H9 (cell line): Measurements from ENCODE around the gene ABTB1. TPM values are rescaled to one million over a fixed set of nuclear protein-coding genes. Genes with fewer than 3 reads are reported as not detected.

Experiments used
- DNase-seq: peaks from one replicate; pipeline ENCODE4 v3.0.0-alpha.2; 2017
- H2AFZ ChIP-seq: one replicate; pipeline ENCODE4 v1.6.1; 2013; ENCODE audit warnings: mild to moderate bottlenecking, low read length, control low read depth, moderate library complexity
- H2AK5ac ChIP-seq: 2 replicates; pipeline ENCODE4 v1.6.1; 2013; ENCODE audit warnings: low read length, control low read depth, mixed read lengths; ENCODE audit not compliant: insufficient read length
- H2BK120ac ChIP-seq: one replicate; pipeline ENCODE4 v1.6.1; 2013; ENCODE audit warnings: low read depth, mild to moderate bottlenecking, low read length, control low read depth, inconsistent platforms; ENCODE audit not compliant: poor library complexity, severe bottlenecking
- H2BK12ac ChIP-seq: 2 replicates; pipeline ENCODE4 v1.6.1; 2013; ENCODE audit warnings: low read length, control low read depth, mixed read lengths, low read depth; ENCODE audit not compliant: insufficient read length
- H2BK15ac ChIP-seq: 2 replicates; pipeline ENCODE4 v1.6.1; 2013; ENCODE audit warnings: low read depth, low read length, control low read depth
- H2BK20ac ChIP-seq: one replicate; pipeline ENCODE4 v1.6.1; 2013; ENCODE audit warnings: low read depth, mild to moderate bottlenecking, low read length, control low read depth, inconsistent platforms; ENCODE audit not compliant: poor library complexity, severe bottlenecking
- H2BK5ac ChIP-seq: 2 replicates; pipeline ENCODE4 v1.6.1; 2013; ENCODE audit warnings: low read length, control low read depth, mixed read lengths; ENCODE audit not compliant: insufficient read length
- H3K14ac ChIP-seq: 2 replicates; pipeline ENCODE4 v1.6.1; 2013; ENCODE audit warnings: low read length, control low read depth; ENCODE audit not compliant: insufficient read depth
- H3K18ac ChIP-seq: 2 replicates; pipeline ENCODE4 v1.6.1; 2013; ENCODE audit warnings: low read depth, mild to moderate bottlenecking, mixed read lengths, low read length, control low read depth; ENCODE audit not compliant: insufficient read length
- H3K23ac ChIP-seq: 2 replicates; pipeline ENCODE4 v1.6.1; 2013; ENCODE audit warnings: low read length, control low read depth, mixed read lengths, low read depth; ENCODE audit not compliant: insufficient read length
- H3K23me2 ChIP-seq: 2 replicates; pipeline ENCODE4 v1.6.1; 2013; ENCODE audit warnings: low read depth, mild to moderate bottlenecking, mixed read lengths, low read length, control low read depth; ENCODE audit not compliant: insufficient read length, poor library complexity, severe bottlenecking
- H3K27ac ChIP-seq: 2 replicates; pipeline ENCODE4 v1.5.1; 2013; ENCODE audit warnings: low read length, control low read depth, mixed read lengths, low read depth; ENCODE audit not compliant: insufficient read length
- H3K27me3 ChIP-seq: 2 replicates; pipeline ENCODE4 v1.6.1; 2013; ENCODE audit warnings: low read length, control low read depth, inconsistent platforms; ENCODE audit not compliant: insufficient read depth
- H3K4ac ChIP-seq: 2 replicates; pipeline ENCODE4 v1.6.1; 2013; ENCODE audit warnings: low read depth, mild to moderate bottlenecking, control low read depth, inconsistent platforms, low read length, moderate library complexity
- H3K4me1 ChIP-seq: 2 replicates; pipeline ENCODE4 v1.6.1; 2013; ENCODE audit warnings: low read length, control low read depth, inconsistent platforms; ENCODE audit not compliant: insufficient read depth
- H3K4me2 ChIP-seq: 2 replicates; pipeline ENCODE4 v1.6.1; 2013; ENCODE audit warnings: low read length, control low read depth, mixed read lengths; ENCODE audit not compliant: insufficient read length, insufficient read depth
- H3K56ac ChIP-seq: 2 replicates; pipeline ENCODE4 v1.6.1; 2013; ENCODE audit warnings: low read depth, mild to moderate bottlenecking, mixed read lengths, low read length, control low read depth; ENCODE audit not compliant: insufficient read length
- H3K79me1 ChIP-seq: 2 replicates; pipeline ENCODE4 v1.6.1; 2013; ENCODE audit warnings: low read depth, mild to moderate bottlenecking, moderate library complexity, low read length, control low read depth, inconsistent platforms; ENCODE audit not compliant: insufficient read depth, poor library complexity, severe bottlenecking
- H3K79me2 ChIP-seq: 2 replicates; pipeline ENCODE4 v1.6.1; 2013; ENCODE audit warnings: low read length, control low read depth, inconsistent platforms; ENCODE audit not compliant: insufficient read depth
- H3K9ac ChIP-seq: 2 replicates; pipeline ENCODE4 v1.6.1; 2013; ENCODE audit warnings: low read length, control low read depth, mixed read lengths; ENCODE audit not compliant: insufficient read length; ENCODE audit errors: extremely low read depth
- H3K9me3 ChIP-seq: one replicate; pipeline ENCODE4 v1.6.1; 2013; ENCODE audit warnings: low read depth, low read length, inconsistent platforms; ENCODE audit not compliant: control insufficient read depth
- H3T11ph ChIP-seq: one replicate; pipeline ENCODE4 v1.6.1; 2013; ENCODE audit warnings: mild to moderate bottlenecking, low read length, control low read depth, inconsistent platforms
- H4K20me1 ChIP-seq: one replicate; pipeline ENCODE4 v1.6.1; 2013; ENCODE audit not compliant: control insufficient read depth, insufficient read length, insufficient read depth
- H4K5ac ChIP-seq: 2 replicates; pipeline ENCODE4 v1.6.1; 2013; ENCODE audit warnings: low read depth, mild to moderate bottlenecking, mixed read lengths, low read length, control low read depth; ENCODE audit not compliant: insufficient read length
- H4K8ac ChIP-seq: replicated peaks from 2 replicates; pipeline ENCODE4 v1.6.1; 2013; ENCODE audit warnings: low read length, control low read depth, mixed read lengths, low read depth; ENCODE audit not compliant: insufficient read length
- H4K91ac ChIP-seq: 2 replicates; pipeline ENCODE4 v1.6.1; 2013; ENCODE audit warnings: low read depth, mild to moderate bottlenecking, moderate library complexity, mixed read lengths, low read length, control low read depth; ENCODE audit not compliant: insufficient read length
- H3K27ac Mint-ChIP-seq, 3 experiments: 2 replicates in 2 of 3; 3 replicates in 1 of 3; pipeline ENCODE4 v1.8.0; 2020 to 2021; ENCODE audit warnings: mixed read lengths in 3 of 3, mild to moderate bottlenecking in 1 of 3, moderate library complexity in 1 of 3
- H3K27me3 Mint-ChIP-seq: 2 replicates; pipeline ENCODE4 v1.8.0; 2021; ENCODE audit warnings: low read depth, mild to moderate bottlenecking, moderate library complexity, mixed read lengths
- H3K36me3 Mint-ChIP-seq, 3 experiments: 2 replicates in 2 of 3; 3 replicates in 1 of 3; pipeline ENCODE4 v1.8.0; 2020 to 2021; ENCODE audit warnings: low read depth in 3 of 3, mixed read lengths in 3 of 3; ENCODE audit not compliant: insufficient read depth in 1 of 3
- H3K4me1 Mint-ChIP-seq, 2 experiments: 2 replicates each; pipeline ENCODE4 v1.8.0; 2020; ENCODE audit warnings: mixed read lengths in 2 of 2
- H3K4me3 Mint-ChIP-seq, 2 experiments: 2 replicates in 1 of 2; 3 replicates in 1 of 2; pipeline ENCODE4 v1.8.0; 2020 to 2021; ENCODE audit warnings: mild to moderate bottlenecking in 2 of 2, mixed read lengths in 2 of 2, moderate library complexity in 1 of 2
- H3K9me3 Mint-ChIP-seq, 2 experiments: 2 replicates in 1 of 2; 3 replicates in 1 of 2; pipeline ENCODE4 v1.8.0; 2020; ENCODE audit warnings: mild to moderate bottlenecking in 2 of 2, mixed read lengths in 2 of 2, moderate library complexity in 1 of 2
- WGBS: extraction: QIAGEN DNeasy Blood & Tissue Kit; methylation state at CpG from one replicate; pipeline ENCODE4 v1.1.7; 2013; ENCODE audit warnings: missing lambda C conversion rate, low lambda C conversion rate, mixed read lengths; ENCODE audit not compliant: insufficient read length; ENCODE audit errors: extremely low coverage; 5-methylcytosine and 5-hydroxymethylcytosine counted together
- total RNA-seq: library from RNA; stranded (reverse); gene quantifications from 2 replicates; pipeline ENCODE4 v1.2.1, GENCODE V29; 2021
- TF ChIP-seq, protein P1 (sequence below): fragments of 200-600 bp; sonication (generic); conservative IDR thresholded peaks from 3 replicates; pipeline ENCODE4 v1.8.0; 2021; ENCODE audit warnings: antibody characterized with exemption, mild to moderate bottlenecking

ABTB1 gene
- total RNA-seq, 1 experiment from 2014 or later, result 6.2 TPM

DNA sequence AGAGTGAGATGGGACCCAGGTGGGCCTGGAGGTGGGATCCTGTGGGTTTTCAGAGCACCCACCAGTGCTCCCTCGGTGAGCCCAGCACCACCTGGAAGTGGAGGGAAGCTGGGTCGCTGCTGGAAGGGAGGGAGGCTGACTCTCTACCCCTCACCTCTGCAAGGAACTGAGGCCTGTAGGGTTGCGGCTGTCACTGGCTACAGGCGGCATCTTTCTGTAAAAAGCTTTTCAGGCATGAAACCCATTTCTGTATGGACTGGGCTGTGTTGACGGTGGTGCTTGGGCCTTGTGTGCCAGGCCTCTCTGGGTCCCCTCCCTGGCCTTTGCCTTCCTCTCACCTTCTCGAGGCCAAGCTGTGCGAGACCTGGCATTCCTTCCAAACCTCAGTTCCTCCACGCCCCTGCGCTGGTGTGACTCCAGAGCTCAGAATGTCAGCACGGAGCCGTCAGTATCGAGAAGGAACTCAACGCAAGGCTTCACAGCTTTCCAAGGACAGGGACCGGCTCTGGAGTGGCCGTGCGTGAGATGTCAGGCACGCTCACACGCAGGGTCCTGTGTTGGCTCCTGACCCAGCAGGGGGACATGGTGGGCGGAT, 16.6 kb downstream of the ABTB1 start:
- Histone ChIP-seq H3K27ac (no peak overlapping the region), H3K23ac (no peak overlapping the region), H4K5ac (no peak overlapping the region), H3K27me3 (no peaks in the 10 kb centered on the region; the same call in 1 of the 2 replicates), H3K4me2 (no peak overlapping the region), H2BK5ac (no peak overlapping the region), H2BK15ac (no peak overlapping the region), H3T11ph (no peak overlapping the region), H3K9ac (no peak overlapping the region), H3K9me3 (no peaks in the 10 kb centered on the region), H2BK12ac (no peak overlapping the region), H4K8ac (no peak overlapping the region), H3K56ac (no peak overlapping the region), H3K14ac (no peak overlapping the region), H3K4me1 (no peaks in the 10 kb centered on the region; the same call in 1 of the 2 replicates), H3K79me2 (no peaks in the 10 kb centered on the region), H2BK20ac (no peak overlapping the region), H2AK5ac (no peak overlapping the region), H3K79me1 (no peaks in the 10 kb centered on the region), H3K18ac (no peak overlapping the region), H2BK120ac (no peak overlapping the region), H3K23me2 (no peaks in the 10 kb centered on the region), H4K20me1 (no peaks in the 10 kb centered on the region), H2AFZ (no peak overlapping the region), H3K4ac (no peak overlapping the region), H4K91ac (no peak overlapping the region)
- H3K27ac Mint-ChIP-seq, result peak overlapping the region in 1 of 3 experiments; percentile 12; a peak in 2 of 7 replicates
- H3K4me3 Mint-ChIP-seq, result no peak overlapping the region
- H3K9me3 Mint-ChIP-seq, result no peaks in the 10 kb centered on the region
- TF ChIP-seq, protein P1, sequence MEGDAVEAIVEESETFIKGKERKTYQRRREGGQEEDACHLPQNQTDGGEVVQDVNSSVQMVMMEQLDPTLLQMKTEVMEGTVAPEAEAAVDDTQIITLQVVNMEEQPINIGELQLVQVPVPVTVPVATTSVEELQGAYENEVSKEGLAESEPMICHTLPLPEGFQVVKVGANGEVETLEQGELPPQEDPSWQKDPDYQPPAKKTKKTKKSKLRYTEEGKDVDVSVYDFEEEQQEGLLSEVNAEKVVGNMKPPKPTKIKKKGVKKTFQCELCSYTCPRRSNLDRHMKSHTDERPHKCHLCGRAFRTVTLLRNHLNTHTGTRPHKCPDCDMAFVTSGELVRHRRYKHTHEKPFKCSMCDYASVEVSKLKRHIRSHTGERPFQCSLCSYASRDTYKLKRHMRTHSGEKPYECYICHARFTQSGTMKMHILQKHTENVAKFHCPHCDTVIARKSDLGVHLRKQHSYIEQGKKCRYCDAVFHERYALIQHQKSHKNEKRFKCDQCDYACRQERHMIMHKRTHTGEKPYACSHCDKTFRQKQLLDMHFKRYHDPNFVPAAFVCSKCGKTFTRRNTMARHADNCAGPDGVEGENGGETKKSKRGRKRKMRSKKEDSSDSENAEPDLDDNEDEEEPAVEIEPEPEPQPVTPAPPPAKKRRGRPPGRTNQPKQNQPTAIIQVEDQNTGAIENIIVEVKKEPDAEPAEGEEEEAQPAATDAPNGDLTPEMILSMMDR, result no peak
- H3K36me3 Mint-ChIP-seq, result no peaks in the 10 kb centered on the region
- no CpG with 5 or more reads among the region's 19 CpGs for WGBS
- H3K4me1 Mint-ChIP-seq, result peaks cover 10 to 12% of the 10 kb centered on the region in 2 experiments
- H3K27me3 Mint-ChIP-seq, result no peaks in the 10 kb centered on the region; the same call in 1 of the 2 replicates
- DNase-seq, result no peak
